HEK293 (cell line): ENCODE results near the gene ZC3H12C.

Source experiments
- CTCF ChIA-PET: fragments of 350-600 bp; formaldehyde crosslinking; extraction: SDS; loops from one replicate; lab custom pipeline; 2021; ENCODE audit warnings: antibody characterized with exemption; lab: Yijun Ruan, JAX
- POLR2A ChIA-PET: fragments of 300-600 bp; formaldehyde crosslinking; extraction: SDS; loops from one replicate; lab custom pipeline; 2020; ENCODE audit warnings: antibody characterized with exemption, inconsistent platforms; lab: Yijun Ruan, JAX
- H3K27ac ChIP-seq: fragments of 200-500 bp; sonication (Bioruptor generic); 2 replicates; pipeline ENCODE4 v1.5.1; 2014; ENCODE audit warnings: low read depth, low read length, control low read depth, inconsistent platforms; ENCODE audit errors: extremely low read depth
- H3K36me3 ChIP-seq, 2 experiments: fragments of 200-500 bp in 1 of 2; sonication (Bioruptor generic) in 1 of 2; 1 replicate in 1 of 2; 2 replicates in 1 of 2; pipeline ENCODE4 v1.5.1; 2014 to 2017; ENCODE audit warnings: inconsistent platforms in 2 of 2, low read length in 2 of 2; ENCODE audit not compliant: control insufficient read depth in 2 of 2, insufficient read depth in 1 of 2
- H3K4me1 ChIP-seq: fragments of 200-500 bp; sonication (Bioruptor generic); 2 replicates; pipeline ENCODE4 v1.5.1; 2014; ENCODE audit warnings: mild to moderate bottlenecking, low read length, inconsistent platforms; ENCODE audit not compliant: control insufficient read depth, insufficient read depth
- H3K4me3 ChIP-seq: 2 replicates; pipeline ENCODE4 v1.5.1; 2011; ENCODE audit warnings: low read depth, mild to moderate bottlenecking, control low read depth, low read length, moderate library complexity
- H3K9me3 ChIP-seq: fragments of 200-500 bp; sonication (Bioruptor generic); 2 replicates; pipeline ENCODE4 v1.5.1; 2014; ENCODE audit warnings: low read depth, low read length, inconsistent platforms; ENCODE audit not compliant: control insufficient read depth, insufficient read depth
- PRDM2 ChIP-seq: fragments of 450-650 bp; formaldehyde crosslinking; IDR thresholded peaks from 2 replicates; pipeline ENCODE4 v1.5.1; 2016; ENCODE audit warnings: missing biosample characterization, missing genetic modification characterization, borderline replicate concordance
- SCRT2 ChIP-seq: fragments of 450-650 bp; formaldehyde crosslinking; IDR thresholded peaks from 2 replicates; pipeline ENCODE4 v1.5.1; 2016; ENCODE audit warnings: missing biosample characterization, missing genetic modification characterization
- SETDB1 ChIP-seq: IDR thresholded peaks from one replicate; pipeline ENCODE4 v1.6.1; 2017; ENCODE audit warnings: mild to moderate bottlenecking, low read length, moderate library complexity, mixed read lengths; ENCODE audit not compliant: insufficient read length
- TRIM28 ChIP-seq: IDR thresholded peaks from 2 replicates; pipeline ENCODE4 v1.6.1; 2011; ENCODE audit warnings: low read length, control low read depth, borderline replicate concordance
- ZBTB20 ChIP-seq: fragments of 450-650 bp; formaldehyde crosslinking; IDR thresholded peaks from 2 replicates; pipeline ENCODE4 v1.5.1; 2016; ENCODE audit warnings: missing biosample characterization, missing genetic modification characterization
- ZEB2 ChIP-seq: fragments of 450-650 bp; formaldehyde crosslinking; IDR thresholded peaks from 2 replicates; pipeline ENCODE4 v1.5.1; 2016; ENCODE audit warnings: missing biosample characterization, missing genetic modification characterization
- ZFP41 ChIP-seq: fragments of 450-650 bp; formaldehyde crosslinking; IDR thresholded peaks from 2 replicates; pipeline ENCODE4 v1.5.1; 2016; ENCODE audit warnings: missing biosample characterization, missing genetic modification characterization, borderline replicate concordance
- ZNF155 ChIP-seq: fragments of 450-650 bp; formaldehyde crosslinking; IDR thresholded peaks from 2 replicates; pipeline ENCODE4 v1.5.1; 2016; ENCODE audit warnings: missing biosample characterization, missing genetic modification characterization
- ZNF184 ChIP-seq: fragments of 450-650 bp; IDR thresholded peaks from 2 replicates; pipeline ENCODE4 v1.5.1; 2018; ENCODE audit warnings: missing biosample characterization, mild to moderate bottlenecking, missing genetic modification characterization
- ZNF211 ChIP-seq: fragments of 450-650 bp; formaldehyde crosslinking; IDR thresholded peaks from 2 replicates; pipeline ENCODE4 v1.5.1; 2016; ENCODE audit warnings: low read depth, missing biosample characterization, missing genetic modification characterization
- ZNF223 ChIP-seq: fragments of 450-650 bp; formaldehyde crosslinking; IDR thresholded peaks from 2 replicates; pipeline ENCODE4 v1.5.1; 2016; ENCODE audit warnings: missing biosample characterization, missing genetic modification characterization
- ZNF292 ChIP-seq: fragments of 450-650 bp; formaldehyde crosslinking; IDR thresholded peaks from 2 replicates; pipeline ENCODE4 v1.5.1; 2016; ENCODE audit warnings: low read depth, missing biosample characterization, missing genetic modification characterization, borderline replicate concordance
- ZNF366 ChIP-seq: fragments of 450-650 bp; formaldehyde crosslinking; conservative IDR thresholded peaks from 2 replicates; pipeline ENCODE4 v1.5.1; 2016; ENCODE audit warnings: missing biosample characterization, missing genetic modification characterization
- ZNF433 ChIP-seq: fragments of 450-650 bp; formaldehyde crosslinking; IDR thresholded peaks from 2 replicates; pipeline ENCODE4 v1.5.1; 2016; ENCODE audit warnings: missing biosample characterization, missing genetic modification characterization, low read depth
- ZNF48 ChIP-seq: fragments of 450-650 bp; formaldehyde crosslinking; IDR thresholded peaks from 2 replicates; pipeline ENCODE4 v1.5.1; 2016; ENCODE audit warnings: missing biosample characterization, missing genetic modification characterization
- ZNF621 ChIP-seq: fragments of 450-650 bp; formaldehyde crosslinking; IDR thresholded peaks from 2 replicates; pipeline ENCODE4 v1.5.1; 2017; ENCODE audit warnings: missing biosample characterization, missing genetic modification characterization
- ZNF664 ChIP-seq: fragments of 450-650 bp; formaldehyde crosslinking; IDR thresholded peaks from 2 replicates; pipeline ENCODE4 v1.5.1; 2016; ENCODE audit warnings: missing biosample characterization, missing genetic modification characterization
- TF ChIP-seq, protein P1 (sequence below): fragments of 450-650 bp; formaldehyde crosslinking; IDR thresholded peaks from 2 replicates; pipeline ENCODE4 v1.5.1; 2017; ENCODE audit warnings: missing biosample characterization, missing genetic modification characterization
- TF ChIP-seq, protein P2 (sequence below): fragments of 450-650 bp; formaldehyde crosslinking; IDR thresholded peaks from 2 replicates; pipeline ENCODE4 v1.5.1; 2017; ENCODE audit warnings: missing biosample characterization, missing genetic modification characterization
- TF ChIP-seq, protein P3 (sequence below): fragments of 450-650 bp; formaldehyde crosslinking; IDR thresholded peaks from 2 replicates; pipeline ENCODE4; 2016; ENCODE audit warnings: missing biosample characterization, missing genetic modification characterization
- TF ChIP-seq, protein P4 (sequence below): fragments of 450-650 bp; formaldehyde crosslinking; IDR thresholded peaks from 2 replicates; pipeline ENCODE4 v1.5.1; 2016; ENCODE audit warnings: missing biosample characterization, missing genetic modification characterization

The ZC3H12C gene

GRCh38 chr11:110078923-110079544 lies 14.2 kb upstream of the ZC3H12C start:
- Histone ChIP-seq H3K9me3 (no peaks in the 10 kb centered on the region), H3K4me3 (no peak overlapping the region), H3K36me3 (no peaks in the 10 kb centered on the region), H3K27ac (no peak overlapping the region), H3K4me1 (0 out of 2 replicates have a peak, but pooled peaks cover 3% of the 10 kb centered on the region)
- POLR2A ChIA-PET, result interaction anchor here (0.9 kb wide), 1 partner anchor 10 kb away, joined by 3 read pairs; no protein-coding TSS in a partner anchor
- TF ChIP-seq SETDB1 (peak; percentile 85), ZFP41 (tag by site-specific recombination) (no peak), TRIM28 (peak; percentile 95), ZNF223 (tag by site-specific recombination) (no peak)
- CTCF ChIA-PET, result interaction anchor here (1.1 to 1.2 kb wide), 2 partner anchors 7 to 13 kb away, joined by 3 to 4 read pairs; no protein-coding TSS in a partner anchor

- Histone ChIP-seq H3K27ac (no peak overlapping the region), H3K9me3 (no peaks in the 10 kb centered on the region), H3K4me3 (no peak overlapping the region), H3K4me1 (0 out of 2 replicates have a peak, but pooled peaks cover 3% of the 10 kb centered on the region), H3K36me3 (no peaks in the 10 kb centered on the region)
- ChIA-PET POLR2A (interaction anchor here (0.9 kb wide), 1 partner anchor 10 kb away, joined by 3 read pairs; no protein-coding TSS in a partner anchor), CTCF (no interaction called here)
- TF ChIP-seq ZNF211, result no peak
- no peak for TF ChIP-seq ZNF664
- TF ChIP-seq, protein P1, sequence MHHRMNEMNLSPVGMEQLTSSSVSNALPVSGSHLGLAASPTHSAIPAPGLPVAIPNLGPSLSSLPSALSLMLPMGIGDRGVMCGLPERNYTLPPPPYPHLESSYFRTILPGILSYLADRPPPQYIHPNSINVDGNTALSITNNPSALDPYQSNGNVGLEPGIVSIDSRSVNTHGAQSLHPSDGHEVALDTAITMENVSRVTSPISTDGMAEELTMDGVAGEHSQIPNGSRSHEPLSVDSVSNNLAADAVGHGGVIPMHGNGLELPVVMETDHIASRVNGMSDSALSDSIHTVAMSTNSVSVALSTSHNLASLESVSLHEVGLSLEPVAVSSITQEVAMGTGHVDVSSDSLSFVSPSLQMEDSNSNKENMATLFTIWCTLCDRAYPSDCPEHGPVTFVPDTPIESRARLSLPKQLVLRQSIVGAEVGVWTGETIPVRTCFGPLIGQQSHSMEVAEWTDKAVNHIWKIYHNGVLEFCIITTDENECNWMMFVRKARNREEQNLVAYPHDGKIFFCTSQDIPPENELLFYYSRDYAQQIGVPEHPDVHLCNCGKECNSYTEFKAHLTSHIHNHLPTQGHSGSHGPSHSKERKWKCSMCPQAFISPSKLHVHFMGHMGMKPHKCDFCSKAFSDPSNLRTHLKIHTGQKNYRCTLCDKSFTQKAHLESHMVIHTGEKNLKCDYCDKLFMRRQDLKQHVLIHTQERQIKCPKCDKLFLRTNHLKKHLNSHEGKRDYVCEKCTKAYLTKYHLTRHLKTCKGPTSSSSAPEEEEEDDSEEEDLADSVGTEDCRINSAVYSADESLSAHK, result no peak
- TF ChIP-seq, protein P2, sequence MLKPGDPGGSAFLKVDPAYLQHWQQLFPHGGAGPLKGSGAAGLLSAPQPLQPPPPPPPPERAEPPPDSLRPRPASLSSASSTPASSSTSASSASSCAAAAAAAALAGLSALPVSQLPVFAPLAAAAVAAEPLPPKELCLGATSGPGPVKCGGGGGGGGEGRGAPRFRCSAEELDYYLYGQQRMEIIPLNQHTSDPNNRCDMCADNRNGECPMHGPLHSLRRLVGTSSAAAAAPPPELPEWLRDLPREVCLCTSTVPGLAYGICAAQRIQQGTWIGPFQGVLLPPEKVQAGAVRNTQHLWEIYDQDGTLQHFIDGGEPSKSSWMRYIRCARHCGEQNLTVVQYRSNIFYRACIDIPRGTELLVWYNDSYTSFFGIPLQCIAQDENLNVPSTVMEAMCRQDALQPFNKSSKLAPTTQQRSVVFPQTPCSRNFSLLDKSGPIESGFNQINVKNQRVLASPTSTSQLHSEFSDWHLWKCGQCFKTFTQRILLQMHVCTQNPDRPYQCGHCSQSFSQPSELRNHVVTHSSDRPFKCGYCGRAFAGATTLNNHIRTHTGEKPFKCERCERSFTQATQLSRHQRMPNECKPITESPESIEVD (tag by site-specific recombination), result no peak
- no peak for TF ChIP-seq ZBTB20
- no peak for TF ChIP-seq ZNF184 (tag by site-specific recombination)
- TF ChIP-seq, protein P3, sequence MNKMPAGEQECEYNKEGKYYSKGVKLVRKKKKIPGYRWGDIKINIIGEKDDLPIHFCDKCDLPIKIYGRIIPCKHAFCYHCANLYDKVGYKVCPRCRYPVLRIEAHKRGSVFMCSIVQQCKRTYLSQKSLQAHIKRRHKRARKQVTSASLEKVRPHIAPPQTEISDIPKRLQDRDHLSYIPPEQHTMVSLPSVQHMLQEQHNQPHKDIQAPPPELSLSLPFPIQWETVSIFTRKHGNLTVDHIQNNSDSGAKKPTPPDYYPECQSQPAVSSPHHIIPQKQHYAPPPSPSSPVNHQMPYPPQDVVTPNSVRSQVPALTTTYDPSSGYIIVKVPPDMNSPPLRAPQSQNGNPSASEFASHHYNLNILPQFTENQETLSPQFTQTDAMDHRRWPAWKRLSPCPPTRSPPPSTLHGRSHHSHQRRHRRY, result no peak
- no peak for TF ChIP-seq ZNF155 (tag by site-specific recombination)
- TF ChIP-seq, protein P4, sequence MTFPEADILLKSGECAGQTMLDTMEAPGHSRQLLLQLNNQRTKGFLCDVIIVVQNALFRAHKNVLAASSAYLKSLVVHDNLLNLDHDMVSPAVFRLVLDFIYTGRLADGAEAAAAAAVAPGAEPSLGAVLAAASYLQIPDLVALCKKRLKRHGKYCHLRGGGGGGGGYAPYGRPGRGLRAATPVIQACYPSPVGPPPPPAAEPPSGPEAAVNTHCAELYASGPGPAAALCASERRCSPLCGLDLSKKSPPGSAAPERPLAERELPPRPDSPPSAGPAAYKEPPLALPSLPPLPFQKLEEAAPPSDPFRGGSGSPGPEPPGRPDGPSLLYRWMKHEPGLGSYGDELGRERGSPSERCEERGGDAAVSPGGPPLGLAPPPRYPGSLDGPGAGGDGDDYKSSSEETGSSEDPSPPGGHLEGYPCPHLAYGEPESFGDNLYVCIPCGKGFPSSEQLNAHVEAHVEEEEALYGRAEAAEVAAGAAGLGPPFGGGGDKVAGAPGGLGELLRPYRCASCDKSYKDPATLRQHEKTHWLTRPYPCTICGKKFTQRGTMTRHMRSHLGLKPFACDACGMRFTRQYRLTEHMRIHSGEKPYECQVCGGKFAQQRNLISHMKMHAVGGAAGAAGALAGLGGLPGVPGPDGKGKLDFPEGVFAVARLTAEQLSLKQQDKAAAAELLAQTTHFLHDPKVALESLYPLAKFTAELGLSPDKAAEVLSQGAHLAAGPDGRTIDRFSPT (tag by site-specific recombination), result no peak
- TF ChIP-seq ZNF292 (tag by site-specific recombination), result no peak
- TF ChIP-seq ZNF621 (tag by site-specific recombination), result no peak
- no peak for TF ChIP-seq SCRT2 (tag by site-specific recombination)
- no peak for TF ChIP-seq ZNF433
- TF ChIP-seq ZNF48 (tag by site-specific recombination), result no peak
- no peak for TF ChIP-seq PRDM2 (tag by site-specific recombination)
- no peak for TF ChIP-seq ZNF366 (tag by site-specific recombination)
- TF ChIP-seq ZEB2 (tag by site-specific recombination), result no peak
Observed at GRCh38 chr11:110079726-110080125, 13.5 kb upstream of the ZC3H12C start.
